Left ventricle myocardium inferior (tissue), 1 donor: ENCODE results near the gene MYDGF. TPM values are rescaled to one million over a fixed set of nuclear protein-coding genes. Genes with fewer than 3 reads are reported as not detected.
"Not testable (repeated sequence)": the region's sequence is repeated elsewhere in the genome, so short reads cannot be mapped to it uniquely, and the experiment has no call there.

Source experiments
- DNase-seq: peaks from one replicate; pipeline ENCODE4 v3.0.0-alpha.2; 2020
- H3K27ac ChIP-seq: fragments of 200-600 bp; replicated peaks from 2 replicates; pipeline ENCODE4 v1.8.0; 2021
- H3K27me3 ChIP-seq: fragments of 200-600 bp; 2 replicates; pipeline ENCODE4 v1.8.0; 2021; ENCODE audit warnings: low read depth
- H3K36me3 ChIP-seq: fragments of 200-600 bp; 2 replicates; pipeline ENCODE4 v1.8.0; 2021
- H3K4me1 ChIP-seq: fragments of 200-600 bp; 2 replicates; pipeline ENCODE4 v1.8.0; 2021
- H3K4me3 ChIP-seq: fragments of 200-600 bp; 2 replicates; pipeline ENCODE4 v1.8.0; 2021; ENCODE audit warnings: mild to moderate bottlenecking, moderate library complexity
- H3K9me3 ChIP-seq: fragments of 200-600 bp; replicated peaks from 2 replicates; pipeline ENCODE4 v1.8.0; 2021
- intact Hi-C: fragments of 100-400 bp; cut with micrococcal nuclease; formaldehyde crosslinking; loops from one replicate; pipeline ENCODE4 v1.11.0; 2022
- total RNA-seq: library from RNA; stranded (reverse); fragmentation: NEBNext Ultra II Directional; extraction: Animal tissue kit (Norgen Biotek cat#: 25700); gene quantifications from one replicate; pipeline ENCODE4 v1.2.1, GENCODE V29; 2021
- TF ChIP-seq, protein P1 (sequence below): fragments of 200-600 bp; IDR thresholded peaks from 2 replicates; pipeline ENCODE4 v1.8.0; 2021; ENCODE audit warnings: antibody characterized with exemption, mild to moderate bottlenecking, borderline replicate concordance
- donor health status: DM: no; HTN: yes; CAD: no; lungs with severe emphysema.

MYDGF gene
- total RNA-seq, 1 donor from 2014 or later = 26.3 TPM

DNA sequence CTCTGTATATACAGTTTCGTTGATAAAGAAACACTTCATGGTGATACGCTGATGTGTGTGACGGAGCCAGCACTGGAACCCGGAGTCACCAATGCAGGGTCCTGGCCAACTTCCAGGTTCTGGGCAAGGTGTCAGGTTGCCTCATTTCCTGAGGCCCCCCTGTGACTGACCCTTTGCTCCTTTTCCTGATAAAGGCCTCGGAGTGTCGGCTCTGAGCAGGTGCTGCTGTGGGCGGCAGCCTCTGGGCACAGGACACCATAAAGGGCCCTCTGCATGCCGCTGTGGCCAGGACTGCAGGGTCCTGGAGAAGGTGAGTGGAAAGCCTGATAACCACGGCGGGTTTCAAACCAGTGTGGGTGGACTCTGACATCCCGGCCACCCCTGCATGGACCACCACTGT lies 17.3 kb upstream of the MYDGF start:
- Histone ChIP-seq H3K27me3 (no peaks in the 10 kb centered on the region), H3K36me3 (peaks cover 100% of the 10 kb centered on the region), H3K27ac (peak overlapping the region; percentile 25), H3K9me3 (no peaks in the 10 kb centered on the region), H3K4me3 (no peak overlapping the region), H3K4me1 (peaks cover 9% of the 10 kb centered on the region)
- DNase-seq = no peak
- TF ChIP-seq, protein P1, sequence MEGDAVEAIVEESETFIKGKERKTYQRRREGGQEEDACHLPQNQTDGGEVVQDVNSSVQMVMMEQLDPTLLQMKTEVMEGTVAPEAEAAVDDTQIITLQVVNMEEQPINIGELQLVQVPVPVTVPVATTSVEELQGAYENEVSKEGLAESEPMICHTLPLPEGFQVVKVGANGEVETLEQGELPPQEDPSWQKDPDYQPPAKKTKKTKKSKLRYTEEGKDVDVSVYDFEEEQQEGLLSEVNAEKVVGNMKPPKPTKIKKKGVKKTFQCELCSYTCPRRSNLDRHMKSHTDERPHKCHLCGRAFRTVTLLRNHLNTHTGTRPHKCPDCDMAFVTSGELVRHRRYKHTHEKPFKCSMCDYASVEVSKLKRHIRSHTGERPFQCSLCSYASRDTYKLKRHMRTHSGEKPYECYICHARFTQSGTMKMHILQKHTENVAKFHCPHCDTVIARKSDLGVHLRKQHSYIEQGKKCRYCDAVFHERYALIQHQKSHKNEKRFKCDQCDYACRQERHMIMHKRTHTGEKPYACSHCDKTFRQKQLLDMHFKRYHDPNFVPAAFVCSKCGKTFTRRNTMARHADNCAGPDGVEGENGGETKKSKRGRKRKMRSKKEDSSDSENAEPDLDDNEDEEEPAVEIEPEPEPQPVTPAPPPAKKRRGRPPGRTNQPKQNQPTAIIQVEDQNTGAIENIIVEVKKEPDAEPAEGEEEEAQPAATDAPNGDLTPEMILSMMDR = no peak
- intact Hi-C loops = no loop called here

DNA sequence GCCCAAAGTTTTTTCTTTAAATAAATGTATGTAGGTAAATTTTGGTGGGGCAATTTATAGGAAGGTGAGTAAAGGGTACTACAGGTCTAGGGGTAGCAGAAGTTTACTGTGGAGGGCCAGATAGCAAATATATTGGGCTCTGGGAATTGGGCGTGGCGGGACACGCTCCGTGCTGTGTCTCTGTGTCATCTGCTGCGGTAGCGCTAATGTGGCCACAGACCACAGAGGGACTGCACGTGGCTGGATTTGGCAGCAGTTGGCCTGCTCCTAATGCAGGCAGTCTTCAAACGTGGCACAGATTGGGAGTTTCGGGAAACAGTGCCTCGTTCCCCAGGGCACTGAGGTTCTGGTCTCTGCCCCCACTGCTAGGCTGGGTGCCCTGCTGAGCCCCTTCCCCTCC lies 16.6 kb upstream of the MYDGF start:
- TF ChIP-seq, protein P1 = no peak
- no peaks in the 10 kb centered on the region for H3K9me3 ChIP-seq
- DNase-seq = no peak
- H3K4me1 ChIP-seq = peaks cover 9% of the 10 kb centered on the region
- intact Hi-C loops = no loop called here
- peak overlapping the region; percentile 25 for H3K27ac ChIP-seq
- no peak overlapping the region for H3K4me3 ChIP-seq
- no peaks in the 10 kb centered on the region for H3K27me3 ChIP-seq
- H3K36me3 ChIP-seq = peaks cover 100% of the 10 kb centered on the region

DNA sequence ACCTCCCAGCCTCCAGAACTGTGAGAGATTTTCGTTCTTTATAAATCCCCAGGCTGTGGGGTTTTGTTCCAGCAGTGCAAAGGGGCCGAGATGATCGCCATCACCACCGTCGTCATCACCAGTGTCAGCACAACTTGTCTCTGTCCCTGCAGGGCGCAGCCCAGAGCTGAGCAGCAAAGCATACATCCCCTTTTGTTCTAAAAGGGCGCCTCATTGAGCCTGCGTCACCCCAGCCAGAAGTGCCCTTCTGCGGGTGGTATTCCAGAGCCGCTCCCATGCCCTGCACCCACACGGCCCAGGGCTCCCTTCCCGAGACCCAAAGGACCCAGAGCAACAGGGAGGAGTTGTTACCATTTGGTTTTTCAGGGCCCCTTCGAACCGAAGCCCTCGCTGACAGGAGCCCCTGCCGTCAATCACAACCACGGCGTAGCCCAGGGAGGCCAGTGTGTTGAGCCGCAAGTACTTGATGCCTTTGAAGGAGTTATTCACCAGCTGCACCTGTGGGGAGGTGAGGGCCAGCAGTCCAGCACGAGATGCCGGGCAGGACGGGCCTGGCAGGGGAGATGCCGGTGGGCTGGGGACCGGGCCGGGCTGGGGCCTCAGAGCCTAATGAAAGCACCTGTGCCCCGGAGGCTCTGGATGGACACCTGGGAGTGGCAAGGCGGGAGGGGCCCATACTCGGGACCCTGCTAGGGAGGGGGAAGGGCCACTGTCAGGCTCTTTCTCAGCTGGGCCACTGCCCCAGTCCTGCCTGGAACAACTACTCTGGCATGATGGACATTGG lies 14.4 kb upstream of the MYDGF start:
- Histone ChIP-seq H3K27me3 (no peaks in the 10 kb centered on the region), H3K4me3 (no peak overlapping the region), H3K9me3 (no peaks in the 10 kb centered on the region), H3K27ac (no peak overlapping the region), H3K4me1 (peaks cover 9% of the 10 kb centered on the region), H3K36me3 (peaks cover 98% of the 10 kb centered on the region)
- intact Hi-C loops = no loop called here
- no peak for DNase-seq
- TF ChIP-seq, protein P1 = no peak

DNA sequence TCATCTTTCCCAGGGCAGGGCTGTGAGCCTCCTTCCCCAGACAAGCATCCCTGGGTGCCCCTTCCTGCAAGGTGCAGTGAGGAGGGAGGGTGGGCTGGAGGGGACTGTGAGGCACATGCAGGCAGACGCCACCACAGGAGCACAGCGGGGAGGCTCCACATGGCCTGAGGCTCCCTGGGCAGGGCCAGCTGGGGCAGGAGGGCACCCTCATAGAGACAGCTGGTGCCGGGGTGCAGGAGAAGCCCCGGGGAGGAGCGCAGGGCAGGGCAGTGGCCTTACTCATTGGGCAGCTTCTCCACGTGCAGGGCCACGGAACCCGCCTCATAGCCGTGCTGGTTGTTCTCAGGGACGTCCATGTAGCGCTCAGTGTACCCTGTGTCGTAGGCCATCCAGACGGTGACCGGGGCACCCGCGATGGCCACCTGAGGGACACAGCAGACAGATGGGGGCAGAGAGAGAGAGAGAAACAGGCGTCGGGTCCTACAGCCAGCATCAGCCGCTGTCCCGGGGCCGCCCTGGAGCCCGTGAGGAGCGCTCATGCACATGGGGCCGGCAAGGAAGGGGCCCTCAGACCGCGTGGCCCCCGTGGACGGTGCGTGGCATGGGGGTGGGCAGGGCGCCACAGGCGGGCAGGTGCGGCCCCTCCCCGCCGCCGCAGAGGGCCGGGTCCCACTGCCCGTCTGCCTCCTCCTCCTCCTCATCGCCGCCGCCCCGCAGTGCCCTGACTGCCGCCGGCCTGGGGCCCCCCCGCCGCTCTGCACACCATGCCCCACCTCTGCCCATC lies 12.5 kb upstream of the MYDGF start:
- TF ChIP-seq, protein P1 = no peak
- Histone ChIP-seq H3K4me1 (peaks cover 10% of the 10 kb centered on the region), H3K9me3 (no peaks in the 10 kb centered on the region), H3K4me3 (no peak overlapping the region), H3K36me3 (peaks cover 95% of the 10 kb centered on the region), H3K27ac (no peak overlapping the region), H3K27me3 (no peaks in the 10 kb centered on the region)
- intact Hi-C loops = no loop called here
- no peak for DNase-seq

DNA sequence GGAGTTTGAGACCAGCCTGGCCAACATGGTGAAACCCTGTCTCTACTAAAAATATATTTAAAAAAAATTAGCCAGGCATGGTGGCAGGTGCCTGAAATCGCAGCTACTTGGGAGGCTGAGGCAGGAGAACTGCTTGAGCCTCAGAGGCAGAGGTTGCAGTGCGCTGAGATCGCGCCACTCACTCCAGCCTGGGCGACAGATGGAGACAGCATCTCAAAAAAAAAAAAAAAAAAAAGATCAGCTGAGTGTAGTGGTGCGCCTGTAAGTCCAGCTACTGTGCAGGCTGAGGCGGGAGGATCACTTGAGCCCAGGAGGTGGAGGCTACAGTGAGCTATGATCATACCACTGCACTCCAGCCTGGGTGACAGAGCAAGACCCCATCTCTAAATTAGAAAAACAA lies 9.9 kb upstream of the MYDGF start:
- Histone ChIP-seq H3K36me3 (peaks cover 88% of the 10 kb centered on the region), H3K4me1 (peaks cover 16% of the 10 kb centered on the region)
- H3K27ac ChIP-seq, H3K9me3 ChIP-seq, H3K4me3 ChIP-seq, intact Hi-C loops, DNase-seq, H3K27me3 ChIP-seq: not testable (repeated sequence)
